Ovary (tissue), 3 donors: Measurements from ENCODE around the gene LSMEM2.

Experiments used
- CTCF ChIP-seq, 3 donors: fragments of 450-650 bp in 2 of 3; fragments of 200-600 bp in 1 of 3; IDR thresholded peaks; one replicate each; pipeline versions ENCODE4 v1.5.1 to v1.8.0; 2016 to 2022; ENCODE audit warnings: antibody characterized with exemption in 3 of 3, mild to moderate bottlenecking in 1 of 3
- POLR2A ChIP-seq: fragments of 450-650 bp; IDR thresholded peaks from one replicate; pipeline ENCODE4 v1.6.1; 2017; ENCODE audit warnings: antibody characterized with exemption, mild to moderate bottlenecking, moderate library complexity
- donor health status: DM: no; HTN: no; CAD: no.

GRCh38 chr3:50316657-50317242 lies 37.9 kb downstream of the LSMEM2 start:
- TF ChIP-seq CTCF (IDR thresholded peaks at IDR 0.05) (no peak), POLR2A (no peak)
